Prostate gland (tissue), 2 donors: ENCODE results near the gene ALDH1B1. TPM values are rescaled to one million over a fixed set of nuclear protein-coding genes. Genes with fewer than 3 reads are reported as not detected.

ENCODE experiments used
- DNase-seq: peaks from one replicate; pipeline ENCODE4 v3.0.0-alpha.2; 2019; ENCODE audit warnings: low spot score
- H3K27ac ChIP-seq, 2 donors: fragments of 200-600 bp; sonication (generic); 2 replicates each; pipeline ENCODE4 v1.5.1; 2017 to 2019
- H3K27me3 ChIP-seq: fragments of 200-600 bp; sonication (generic); replicated peaks from 2 replicates; pipeline ENCODE4 v1.5.1; 2019; ENCODE audit not compliant: insufficient read depth
- H3K36me3 ChIP-seq, 2 donors: fragments of 200-600 bp; sonication (generic); 1 replicate in 1 of 2; 2 replicates in 1 of 2; pipeline versions ENCODE4 v1.5.1 to v1.8.1; 2017 to 2019
- H3K4me1 ChIP-seq: fragments of 200-600 bp; sonication (generic); replicated peaks from 2 replicates; pipeline ENCODE4 v1.5.1; 2019
- H3K4me3 ChIP-seq, 2 donors: fragments of 200-600 bp; sonication (generic); 2 replicates each; pipeline ENCODE4 v1.5.1; 2017 to 2019
- H3K9me3 ChIP-seq: fragments of 200-600 bp; sonication (generic); 2 replicates; pipeline ENCODE4 v1.5.1; 2017
- CTCF ChIP-seq, 4 experiments: fragments of 200-600 bp in 2 of 4; fragments of 450-650 bp in 2 of 4; sonication (generic) in 2 of 4; IDR thresholded peaks; 1 replicate in 3 of 4; 2 replicates in 1 of 4; pipeline ENCODE4 v1.5.1; 2016 to 2019; ENCODE audit warnings: antibody characterized with exemption in 4 of 4, mild to moderate bottlenecking in 2 of 4, moderate library complexity in 2 of 4
- POLR2A ChIP-seq: fragments of 450-650 bp; IDR thresholded peaks from one replicate; pipeline ENCODE4 v1.6.1; 2016; ENCODE audit warnings: antibody characterized with exemption, mild to moderate bottlenecking
- POLR2AphosphoS5 ChIP-seq: sonication (generic); formaldehyde crosslinking; IDR thresholded peaks from one replicate; pipeline ENCODE4 v1.6.1; 2017; ENCODE audit warnings: antibody characterized with exemption
- WGBS: methylation state at CpG from one replicate; pipeline ENCODE4 v1.1.5; 2018; 5-methylcytosine and 5-hydroxymethylcytosine counted together
- intact Hi-C: fragments of 100-400 bp; cut with DNase I; formaldehyde crosslinking; loops from one replicate; pipeline ENCODE4 v1.14.2; 2022
- total RNA-seq, 2 donors: library from RNA; depleted of rRNA; stranded (reverse); fragments of >200 nt; gene quantifications; one replicate each; pipeline ENCODE4 v1.1.0, GENCODE V29; 2016

Gene ALDH1B1
- total RNA-seq, 2 donors from 2014 or later: 42.5 to 88.8 TPM

- 86% methylated on average over 7 of the region's 7 CpGs for WGBS
- no peak for DNase-seq
Measured at GRCh38 chr9:38360839-38361472, 31.5 kb upstream of the ALDH1B1 start.

GRCh38 chr9:38361473-38361850 is 31.0 kb upstream of the ALDH1B1 start:
- TF ChIP-seq POLR2AphosphoS5: no peak
- no peak for TF ChIP-seq POLR2A
- no peak for TF ChIP-seq CTCF (IDR thresholded peaks at IDR 0.05)
- Histone ChIP-seq H3K27me3 (no peaks in the 10 kb centered on the region), H3K9me3 (no peaks in the 10 kb centered on the region), H3K27ac (no peak overlapping the region), H3K36me3 (no peaks in the 10 kb centered on the region), H3K4me1 (no peaks in the 10 kb centered on the region), H3K4me3 (no peak overlapping the region)
- no peak for DNase-seq
- 81% methylated on average over 6 of the region's 6 CpGs for WGBS
- intact Hi-C loops: loop anchor here (2.0 to 10.0 kb wide), 2 partner anchors 277 to 445 kb away; no protein-coding TSS in a partner anchor

More at GRCh38 chr9:38360839-38361472, 31.5 kb upstream of the ALDH1B1 start:
- intact Hi-C loops: loop anchor here (2.0 to 10.0 kb wide), 2 partner anchors 276 to 444 kb away; no protein-coding TSS in a partner anchor
- Histone ChIP-seq H3K4me1 (no peaks in the 10 kb centered on the region), H3K27ac (no peak overlapping the region), H3K4me3 (no peak overlapping the region), H3K36me3 (no peaks in the 10 kb centered on the region), H3K9me3 (no peaks in the 10 kb centered on the region), H3K27me3 (no peaks in the 10 kb centered on the region)
- no peak for TF ChIP-seq CTCF (IDR thresholded peaks at IDR 0.05)
- TF ChIP-seq POLR2A: no peak
- no peak for TF ChIP-seq POLR2AphosphoS5

GRCh38 chr9:38362852-38363588 is 29.5 kb upstream of the ALDH1B1 start:
- Histone ChIP-seq H3K4me3 (no peak overlapping the region), H3K9me3 (no peaks in the 10 kb centered on the region), H3K36me3 (no peaks in the 10 kb centered on the region), H3K4me1 (no peaks in the 10 kb centered on the region), H3K27me3 (no peaks in the 10 kb centered on the region), H3K27ac (no peak overlapping the region)
- TF ChIP-seq CTCF (IDR thresholded peaks at IDR 0.05): peak in 3 of 4 experiments; percentile 47 to 64 (median 52)
- TF ChIP-seq POLR2A: no peak
- peak; percentile 53 for TF ChIP-seq POLR2AphosphoS5
- DNase-seq: peak; percentile 41
- 42% methylated on average over 21 of the region's 21 CpGs for WGBS
- intact Hi-C loops: loop anchor here (10.0 kb wide), 1 partner anchor 278 kb away; no protein-coding TSS in a partner anchor

- no peak for DNase-seq
- H3K4me1 ChIP-seq: no peaks in the 10 kb centered on the region
- H3K9me3 ChIP-seq: no peaks in the 10 kb centered on the region
- no peaks in the 10 kb centered on the region for H3K36me3 ChIP-seq
- intact Hi-C loops: loop anchor here (10.0 kb wide), 1 partner anchor 279 kb away; no protein-coding TSS in a partner anchor
- TF ChIP-seq CTCF (IDR thresholded peaks at IDR 0.05) (no peak), POLR2A (no peak), POLR2AphosphoS5 (no peak)
- no peak overlapping the region for H3K27ac ChIP-seq
- H3K4me3 ChIP-seq: no peak overlapping the region
- no peaks in the 10 kb centered on the region for H3K27me3 ChIP-seq
- 74% methylated on average over 5 of the region's 5 CpGs for WGBS
Measured at GRCh38 chr9:38363589-38363925, 28.9 kb upstream of the ALDH1B1 start.
